CD14-positive monocyte (primary cell): ENCODE results near the gene SSH3. TPM values are rescaled to one million over a fixed set of nuclear protein-coding genes. Genes with fewer than 3 reads are reported as not detected.

Source experiments
- DNase-seq, 3 donors: peaks; one replicate each; pipeline ENCODE4 v3.0.0-alpha.2; 2011 to 2022
- H2AFZ ChIP-seq: 2 replicates; pipeline ENCODE4 v1.6.0; 2012; ENCODE audit warnings: mild to moderate bottlenecking, low read depth, low read length, inconsistent platforms; ENCODE audit not compliant: insufficient read depth, poor library complexity, severe bottlenecking
- H3K27ac ChIP-seq, 2 donors: 1 replicate in 1 of 2; 2 replicates in 1 of 2; pipeline ENCODE4 v1.5.1; 2012 to 2013; ENCODE audit warnings: low read length in 2 of 2, control low read depth in 1 of 2, inconsistent platforms in 1 of 2, low read depth in 1 of 2, mild to moderate bottlenecking in 1 of 2
- H3K27me3 ChIP-seq, 2 donors: one replicate each; pipeline versions ENCODE4 v1.6.0 to v1.6.1; 2011 to 2013; ENCODE audit warnings: low read length in 2 of 2; ENCODE audit not compliant: control insufficient read depth in 2 of 2, insufficient read depth in 2 of 2
- H3K36me3 ChIP-seq, 2 donors: replicated peaks in 1 of 2; 1 replicate in 1 of 2; 2 replicates in 1 of 2; pipeline versions ENCODE4 v1.5.1 to v1.6.1; 2012 to 2013; ENCODE audit warnings: low read length in 2 of 2, control low read depth in 1 of 2, inconsistent platforms in 1 of 2, mild to moderate bottlenecking in 1 of 2; ENCODE audit not compliant: insufficient read depth in 2 of 2, control insufficient read depth in 1 of 2
- H3K4me1 ChIP-seq, 2 donors: 1 replicate in 1 of 2; 2 replicates in 1 of 2; pipeline versions ENCODE4 v1.5.1 to v1.6.1; 2012 to 2013; ENCODE audit warnings: low read length in 2 of 2, control low read depth in 1 of 2, inconsistent platforms in 1 of 2, mild to moderate bottlenecking in 1 of 2, moderate library complexity in 1 of 2; ENCODE audit not compliant: insufficient read depth in 2 of 2, control insufficient read depth in 1 of 2
- H3K4me2 ChIP-seq: replicated peaks from 2 replicates; pipeline ENCODE3; 2012; ENCODE audit warnings: low read length, moderate library complexity, mild to moderate bottlenecking; ENCODE audit not compliant: poor library complexity, severe bottlenecking; ENCODE audit errors: extremely low read depth
- H3K4me3 ChIP-seq, 3 experiments: fragments of 200-600 bp in 1 of 3; sonication (generic) in 1 of 3; replicated peaks in 1 of 3; 1 replicate in 2 of 3; 2 replicates in 1 of 3; pipeline ENCODE4 v1.5.1; 2011 to 2013; ENCODE audit warnings: low read length in 3 of 3, mild to moderate bottlenecking in 3 of 3, control low read depth in 2 of 3, low read depth in 2 of 3, inconsistent platforms in 1 of 3, moderate library complexity in 1 of 3
- H3K79me2 ChIP-seq: 2 replicates; pipeline ENCODE4 v1.6.0; 2012; ENCODE audit warnings: mild to moderate bottlenecking, control low read depth, inconsistent platforms, low read length, moderate library complexity; ENCODE audit not compliant: insufficient read depth
- H3K9ac ChIP-seq: 2 replicates; pipeline ENCODE4 v1.6.0; 2017; ENCODE audit warnings: low read length, mild to moderate bottlenecking; ENCODE audit not compliant: insufficient read depth, poor library complexity, severe bottlenecking
- H3K9me3 ChIP-seq, 2 donors: replicated peaks in 1 of 2; 1 replicate in 1 of 2; 2 replicates in 1 of 2; pipeline versions ENCODE4 v1.5.1 to v1.6.1; 2012 to 2013; ENCODE audit warnings: low read length in 2 of 2, control low read depth in 1 of 2; ENCODE audit not compliant: control insufficient read depth in 1 of 2, insufficient read depth in 1 of 2
- H4K20me1 ChIP-seq: 2 replicates; pipeline ENCODE4 v1.6.0; 2012; ENCODE audit warnings: mild to moderate bottlenecking, low read length, control low read depth, moderate library complexity; ENCODE audit not compliant: insufficient read depth
- H3K27ac Mint-ChIP-seq, 7 donors: one replicate each; pipeline ENCODE4 v1.8.0; 2020; ENCODE audit warnings: mild to moderate bottlenecking in 7 of 7, mixed read lengths in 7 of 7, moderate library complexity in 6 of 7, inconsistent platforms in 2 of 7
- H3K27me3 Mint-ChIP-seq, 3 donors: one replicate each; pipeline ENCODE4 v1.8.0; 2021 to 2022; ENCODE audit warnings: low read depth in 3 of 3, mild to moderate bottlenecking in 3 of 3, mixed read lengths in 3 of 3, moderate library complexity in 3 of 3, inconsistent platforms in 1 of 3
- H3K36me3 Mint-ChIP-seq, 2 donors: one replicate each; pipeline ENCODE4 v1.8.0; 2020; ENCODE audit warnings: mixed read lengths in 2 of 2, inconsistent platforms in 1 of 2, mild to moderate bottlenecking in 1 of 2
- H3K4me1 Mint-ChIP-seq: one replicate; pipeline ENCODE4 v1.8.0; 2020; ENCODE audit warnings: mild to moderate bottlenecking, mixed read lengths
- H3K4me3 Mint-ChIP-seq, 2 donors: one replicate each; pipeline ENCODE4 v1.8.0; 2020; ENCODE audit warnings: mild to moderate bottlenecking in 2 of 2, mixed read lengths in 2 of 2, moderate library complexity in 1 of 2
- H3K9me3 Mint-ChIP-seq, 7 donors: one replicate each; pipeline ENCODE4 v1.8.0; 2020 to 2022; ENCODE audit warnings: mixed read lengths in 7 of 7, mild to moderate bottlenecking in 6 of 7, moderate library complexity in 6 of 7, inconsistent platforms in 2 of 7
- CTCF ChIP-seq: fragments of 200-600 bp; IDR thresholded peaks from one replicate; pipeline ENCODE4 v1.8.0; 2022; ENCODE audit warnings: antibody characterized with exemption, mild to moderate bottlenecking
- WGBS: methylation state at CpG from one replicate; pipeline ENCODE4 v1.1.5; 2013; ENCODE audit warnings: missing lambda C conversion rate; ENCODE audit not compliant: insufficient coverage; 5-methylcytosine and 5-hydroxymethylcytosine counted together
- intact Hi-C, 2 donors: fragments of 100-400 bp; cut with micrococcal nuclease; formaldehyde crosslinking; loops; one replicate each; pipeline versions ENCODE4 v1.15.0 to v1.15.1; 2023
- polyA plus RNA-seq, 3 donors: library from polyadenylated mRNA; depleted of rRNA in 1 of 3; unstranded in 2 of 3; stranded (reverse) in 1 of 3; fragments of 300-500 nt in 2 of 3; fragments of >200 nt in 1 of 3; fragmentation: Illumina TruSeq in 2 of 3; gene quantifications; 1 replicate in 2 of 3; 2 replicates in 1 of 3; pipeline ENCODE4 v1.2.3, GENCODE V29; 2012 to 2021

Gene SSH3
- polyA plus RNA-seq, 3 donors, result 3.6 to 23.3 (median 5.8) TPM

DNA sequence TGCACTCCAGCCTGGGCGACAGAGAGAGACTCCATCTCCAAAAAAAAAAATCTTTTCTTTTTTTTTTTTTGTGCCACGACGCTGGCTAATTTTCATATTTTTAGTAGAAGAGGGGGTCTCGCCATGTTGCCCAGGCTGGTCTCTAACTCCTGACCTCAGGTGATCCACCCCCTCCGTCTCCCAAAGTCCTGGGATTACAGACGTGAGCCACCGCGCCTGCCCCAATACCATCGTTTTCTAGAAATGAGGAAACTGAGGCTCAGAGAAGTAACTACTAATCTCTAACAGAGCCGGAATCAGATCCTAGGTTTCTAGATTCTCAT is 13.5 kb downstream of the SSH3 start:
- H3K27me3 ChIP-seq, result peaks cover 0 to 4% of the 10 kb centered on the region in 2 donors
- no peaks in the 10 kb centered on the region for H3K79me2 ChIP-seq
- 0% methylated on average over 1 of the region's 10 CpGs for WGBS
- H2AFZ ChIP-seq, result peak overlapping the region; percentile 91
- no peaks in the 10 kb centered on the region for H3K9me3 ChIP-seq
- H3K36me3 ChIP-seq, result peaks cover 0 to 1% of the 10 kb centered on the region in 2 donors
- peak in 1 of 3 donors; percentile 26 for DNase-seq
- no peaks in the 10 kb centered on the region for H3K9me3 Mint-ChIP-seq
- peak overlapping the region; percentile 84 to 97 (median 90) for H3K27ac Mint-ChIP-seq
- H3K4me1 ChIP-seq, result peaks cover 39 to 45% of the 10 kb centered on the region in 2 donors
- no peaks in the 10 kb centered on the region for H4K20me1 ChIP-seq
- no peak for TF ChIP-seq CTCF
- H3K27ac ChIP-seq, result peak overlapping the region; percentile 61 to 67
- H3K4me3 Mint-ChIP-seq, result peak overlapping the region; percentile 93 to 99
- H3K36me3 Mint-ChIP-seq, result peaks cover 1% of the 10 kb centered on the region in 2 donors
- H3K27me3 Mint-ChIP-seq, result peaks cover 4 to 17% (median 12%) of the 10 kb centered on the region in 3 donors
- peak overlapping the region; percentile 92 for H3K4me2 ChIP-seq
- H3K4me3 ChIP-seq, result peak overlapping the region; percentile 63 to 91 (median 85)
- H3K9ac ChIP-seq, result peak overlapping the region; percentile 60
- intact Hi-C loops, result loop anchor here (1.0 to 2.0 kb wide), 3 partner anchors 40 to 54 kb away; partner anchors contain the start of gene GRK2 (in 2 of the 2)
- peaks cover 38% of the 10 kb centered on the region for H3K4me1 Mint-ChIP-seq

DNA sequence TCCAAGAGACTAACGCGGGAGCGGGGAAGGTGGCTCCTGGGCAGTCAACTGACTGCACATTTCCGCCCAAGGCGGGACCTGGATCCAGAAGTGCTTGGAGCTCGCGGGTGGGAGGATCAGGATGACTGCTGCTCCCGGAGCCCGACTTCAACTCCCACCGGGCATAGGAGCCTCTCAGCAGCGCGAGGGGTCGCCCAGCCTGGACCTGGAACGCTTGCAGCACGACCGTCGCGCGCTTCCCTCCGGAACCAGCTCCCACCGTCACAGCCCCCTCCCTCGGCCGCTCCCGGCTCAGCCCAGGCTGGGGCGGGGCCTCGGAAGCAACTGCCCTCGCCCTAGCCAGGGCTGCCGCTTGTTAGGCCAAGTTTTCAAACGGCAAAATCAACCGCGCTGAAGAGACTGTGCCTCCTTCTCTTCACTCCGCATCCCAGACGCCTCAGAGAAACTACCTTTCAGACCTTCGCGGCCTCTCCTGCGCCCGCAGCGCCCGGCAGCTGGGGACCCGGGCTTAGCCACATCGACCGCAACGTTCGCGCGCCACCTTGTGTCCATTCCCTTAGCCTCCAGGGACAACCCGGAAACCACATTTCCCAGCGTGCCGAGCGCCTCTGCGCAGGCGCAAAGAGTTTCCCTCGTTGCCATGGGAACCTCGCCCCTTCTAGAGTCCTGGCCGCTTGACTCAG is 14.0 kb downstream of the SSH3 start:
- Mint-ChIP-seq H3K9me3 (no peaks in the 10 kb centered on the region), H3K27me3 (peaks cover 4 to 17% (median 12%) of the 10 kb centered on the region in 3 donors), H3K27ac (peak overlapping the region; percentile 89 to 97 (median 95)), H3K4me1 (peaks cover 33% of the 10 kb centered on the region), H3K36me3 (no peaks in the 10 kb centered on the region), H3K4me3 (peak overlapping the region; percentile 93 to 99)
- under 1% methylated on average over 55 of the region's 55 CpGs for WGBS
- intact Hi-C loops, result loop anchor here (1.0 to 2.0 kb wide), 3 partner anchors 40 to 55 kb away; partner anchors contain the start of gene GRK2 (in 2 of the 2)
- H3K36me3 ChIP-seq, result no peaks in the 10 kb centered on the region
- H3K9ac ChIP-seq, result peak overlapping the region; percentile 60
- H3K27ac ChIP-seq, result peak overlapping the region; percentile 61 to 67
- H3K79me2 ChIP-seq, result no peaks in the 10 kb centered on the region
- H3K4me2 ChIP-seq, result peak overlapping the region; percentile 92
- peaks cover 34 to 40% of the 10 kb centered on the region in 2 donors for H3K4me1 ChIP-seq
- peak overlapping the region; percentile 63 to 91 (median 85) for H3K4me3 ChIP-seq
- DNase-seq, result peak; percentile 92 to 98 (median 95)
- peaks cover 0 to 4% of the 10 kb centered on the region in 2 donors for H3K27me3 ChIP-seq
- H4K20me1 ChIP-seq, result no peaks in the 10 kb centered on the region
- H2AFZ ChIP-seq, result peak overlapping the region; percentile 91
- no peaks in the 10 kb centered on the region for H3K9me3 ChIP-seq
- peak; percentile 88 for TF ChIP-seq CTCF
